Erythroblast (primary cell): ENCODE measurements around the gene SDK2.

Experiments
- GATA1 ChIP-seq: IDR thresholded peaks from 2 replicates; pipeline ENCODE4 v1.6.1; 2011; ENCODE audit warnings: low read depth, mild to moderate bottlenecking, control low read depth, low read length, moderate library complexity
- POLR2A ChIP-seq: IDR thresholded peaks from 2 replicates; pipeline ENCODE4 v1.6.1; 2011; ENCODE audit warnings: mild to moderate bottlenecking, low read length

- TF ChIP-seq POLR2A (no peak), GATA1 (no peak)
Measured at GRCh38 chr17:73396431-73397277, 247.6 kb downstream of the SDK2 start.
